Skeletal muscle satellite cell (primary cell): ENCODE results near the gene SUMF2. TPM values are rescaled to one million over a fixed set of nuclear protein-coding genes. Genes with fewer than 3 reads are reported as not detected.
A peak's percentile ranks its signal among the peaks of the same experiment; 100 is the strongest.
"Not testable (repeated sequence)": the region's sequence is repeated elsewhere in the genome, so short reads cannot be mapped to it uniquely, and the experiment has no call there.

Source experiments
- H3K27me3 ChIP-seq: 2 replicates; pipeline ENCODE4 v1.7.0; 2013; ENCODE audit warnings: low read length; ENCODE audit not compliant: control insufficient read depth, insufficient read depth
- H3K36me3 ChIP-seq: 2 replicates; pipeline ENCODE4 v1.7.0; 2013; ENCODE audit warnings: mild to moderate bottlenecking, control low read depth, low read length; ENCODE audit not compliant: insufficient read depth
- H3K4me1 ChIP-seq: 2 replicates; pipeline ENCODE4 v1.7.0; 2013; ENCODE audit warnings: low read length; ENCODE audit not compliant: control insufficient read depth, insufficient read depth
- H3K4me2 ChIP-seq: 2 replicates; pipeline ENCODE4 v1.7.0; 2013; ENCODE audit warnings: mild to moderate bottlenecking, low read length
- H3K4me3 ChIP-seq: 2 replicates; pipeline ENCODE4 v1.7.0; 2013; ENCODE audit warnings: low read length
- H3K9ac ChIP-seq: 2 replicates; pipeline ENCODE4 v1.7.0; 2013; ENCODE audit warnings: mild to moderate bottlenecking, low read depth, low read length, moderate library complexity
- H3K9me3 ChIP-seq: replicated peaks from 2 replicates; pipeline ENCODE4 v1.7.0; 2013; ENCODE audit warnings: mild to moderate bottlenecking, control low read depth, low read length
- total RNA-seq: library from RNA; depleted of rRNA; stranded (reverse); fragments of >200 nt; gene quantifications from 2 replicates; pipeline ENCODE4 v1.2.3, GENCODE V29; 2012; rRNA removed

Gene SUMF2
- 144 and 145 TPM in 2 replicates for total RNA-seq

GRCh38 chr7:56063882-56064625, at the start of gene SUMF2:
Gene SUMF2 (plus strand): TSS chr7:56064286. CDS start chr7:56064312, 26 bp downstream.
- Histone ChIP-seq H3K9me3 (no peaks in the 10 kb centered on the region), H3K4me3 (peak within 1 kb of the TSS; percentile 100), H3K9ac (peak within 1 kb of the TSS; percentile 98), H3K36me3 (peaks cover 42% of the 10 kb centered on the region), H3K27me3 (no peaks in the 10 kb centered on the region), H3K4me1 (peaks cover 42% of the 10 kb centered on the region), H3K4me2 (peak within 1 kb of the TSS; percentile 90)

GRCh38 chr7:56017015-56017414, 47.1 kb upstream of the SUMF2 start:
- H3K36me3 ChIP-seq, result peaks cover 16% of the 10 kb centered on the region
- not testable (repeated sequence) for H3K9ac ChIP-seq, H3K4me1 ChIP-seq, H3K4me3 ChIP-seq, H3K27me3 ChIP-seq, H3K4me2 ChIP-seq, H3K9me3 ChIP-seq

GRCh38 chr7:56019501-56019900, 44.6 kb upstream of the SUMF2 start:
- Histone ChIP-seq H3K9me3 (no peaks in the 10 kb centered on the region), H3K27me3 (no peaks in the 10 kb centered on the region), H3K9ac (no peak overlapping the region), H3K4me2 (no peak overlapping the region), H3K4me1 (no peaks in the 10 kb centered on the region), H3K36me3 (peaks cover 11% of the 10 kb centered on the region), H3K4me3 (no peak overlapping the region)

GRCh38 chr7:56023500-56023899, 40.6 kb upstream of the SUMF2 start:
- Histone ChIP-seq H3K4me3 (no peak overlapping the region), H3K9ac (no peak overlapping the region), H3K4me2 (no peak overlapping the region), H3K27me3 (no peaks in the 10 kb centered on the region), H3K36me3 (peaks cover 8% of the 10 kb centered on the region), H3K9me3 (no peaks in the 10 kb centered on the region), H3K4me1 (no peaks in the 10 kb centered on the region)

- H3K4me1 ChIP-seq, result no peaks in the 10 kb centered on the region
- H3K9me3 ChIP-seq, result no peaks in the 10 kb centered on the region
- H3K9ac ChIP-seq, result no peak overlapping the region
- H3K36me3 ChIP-seq, result peaks cover 17% of the 10 kb centered on the region
- no peaks in the 10 kb centered on the region for H3K27me3 ChIP-seq
- H3K4me2 ChIP-seq, result no peak overlapping the region
- no peak overlapping the region for H3K4me3 ChIP-seq
These were observed 37.5 kb upstream of the SUMF2 start for GRCh38 chr7:56026538-56026937.

- Histone ChIP-seq H3K36me3 (peaks cover 15% of the 10 kb centered on the region), H3K4me3 (no peak overlapping the region), H3K4me2 (no peak overlapping the region), H3K9me3 (no peaks in the 10 kb centered on the region), H3K27me3 (no peaks in the 10 kb centered on the region), H3K4me1 (no peaks in the 10 kb centered on the region), H3K9ac (no peak overlapping the region)
These were observed 35.0 kb upstream of the SUMF2 start for GRCh38 chr7:56028942-56029630.

- Histone ChIP-seq H3K4me1 (no peaks in the 10 kb centered on the region), H3K9ac (no peak overlapping the region), H3K36me3 (peaks cover 15% of the 10 kb centered on the region), H3K27me3 (no peaks in the 10 kb centered on the region), H3K9me3 (no peaks in the 10 kb centered on the region), H3K4me2 (no peak overlapping the region), H3K4me3 (no peak overlapping the region)
These were observed 33.7 kb upstream of the SUMF2 start for GRCh38 chr7:56030340-56030739.

- not testable (repeated sequence) for H3K4me3 ChIP-seq, H3K9ac ChIP-seq, H3K4me2 ChIP-seq, H3K27me3 ChIP-seq, H3K9me3 ChIP-seq, H3K4me1 ChIP-seq
- H3K36me3 ChIP-seq, result peaks cover 15% of the 10 kb centered on the region
These were observed 32.5 kb upstream of the SUMF2 start for GRCh38 chr7:56031556-56031955.

- H3K4me2 ChIP-seq, H3K9ac ChIP-seq, H3K9me3 ChIP-seq, H3K27me3 ChIP-seq, H3K4me1 ChIP-seq, H3K4me3 ChIP-seq: not testable (repeated sequence)
- peaks cover 15% of the 10 kb centered on the region for H3K36me3 ChIP-seq
These were observed 31.5 kb upstream of the SUMF2 start for GRCh38 chr7:56032578-56032977.

- peak overlapping the region; percentile 77 for H3K9ac ChIP-seq
- no peaks in the 10 kb centered on the region for H3K4me1 ChIP-seq
- no peaks in the 10 kb centered on the region for H3K27me3 ChIP-seq
- H3K4me2 ChIP-seq, result peak overlapping the region; percentile 100
- peak overlapping the region; percentile 99 for H3K4me3 ChIP-seq
- no peaks in the 10 kb centered on the region for H3K9me3 ChIP-seq
- peaks cover 15% of the 10 kb centered on the region for H3K36me3 ChIP-seq
These were observed 30.2 kb upstream of the SUMF2 start for GRCh38 chr7:56033671-56034432.

GRCh38 chr7:56040730-56041129, 23.4 kb upstream of the SUMF2 start:
- Histone ChIP-seq H3K36me3 (peaks cover 6% of the 10 kb centered on the region), H3K4me2 (no peak overlapping the region), H3K4me3 (no peak overlapping the region), H3K27me3 (no peaks in the 10 kb centered on the region), H3K9me3 (no peaks in the 10 kb centered on the region), H3K9ac (no peak overlapping the region), H3K4me1 (no peaks in the 10 kb centered on the region)
